GM18511 (cell line): ENCODE data around the gene RNF123.
"Not testable (repeated sequence)": the region's sequence is repeated elsewhere in the genome, so short reads cannot be mapped to it uniquely, and the experiment has no call there.

ENCODE experiments used
- ATAC-seq: cut with Tn5 transposase; IDR thresholded peaks from one replicate; pipeline ENCODE4 v1.9.1; 2021; ENCODE audit warnings: mild to moderate bottlenecking, moderate library complexity; ENCODE audit not compliant: unreplicated experiment

RNF123 gene

DNA sequence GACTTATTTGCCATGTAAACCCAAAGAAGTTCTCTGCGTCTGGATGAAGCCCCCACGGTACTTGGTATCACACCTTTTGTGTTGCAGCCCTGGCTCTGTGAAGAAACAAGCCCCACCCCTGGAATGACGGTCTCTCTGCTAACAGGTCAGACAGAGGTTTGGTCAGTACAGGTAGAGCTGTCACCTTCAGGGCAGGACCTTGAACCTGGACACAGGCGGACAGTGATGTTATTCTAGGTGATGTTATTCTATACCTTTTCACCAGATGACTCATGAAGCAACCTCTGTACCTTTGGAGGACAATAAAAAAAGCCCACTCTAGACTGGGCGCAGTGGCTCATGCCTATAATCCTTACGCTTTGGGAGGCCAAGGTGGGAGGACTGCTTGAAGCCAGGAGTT is 45.4 kb downstream of the RNF123 start:
- no peak for ATAC-seq

DNA sequence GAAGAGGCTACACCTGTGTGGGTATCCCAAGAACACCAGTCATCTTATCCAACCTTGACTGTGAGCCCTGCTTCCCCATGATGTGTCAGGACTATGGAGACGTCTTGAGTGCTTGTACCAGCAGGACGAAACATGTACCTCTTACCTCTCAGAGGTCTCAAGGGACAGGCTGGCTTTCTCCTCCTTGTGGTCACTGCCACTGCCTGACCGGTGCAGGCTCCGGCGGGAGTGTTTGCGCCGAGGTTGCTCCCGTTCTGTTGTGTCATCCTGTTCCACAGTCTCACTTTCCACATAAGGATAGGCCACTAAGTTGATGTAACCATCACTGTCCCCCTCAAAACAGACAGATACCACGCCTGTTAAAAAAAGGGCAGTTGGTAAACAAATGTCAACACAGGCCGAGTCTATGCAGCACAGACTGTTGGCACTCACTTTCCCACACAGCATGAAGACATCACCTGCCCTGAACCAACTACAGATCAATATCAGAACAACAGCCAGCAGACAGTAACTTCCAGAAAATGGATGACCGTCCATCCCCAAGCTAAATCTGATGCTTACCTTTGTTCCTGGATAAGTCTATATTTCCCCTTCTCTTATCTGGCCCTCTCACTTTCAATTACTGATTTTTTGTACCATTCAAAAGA is 48.8 kb downstream of the RNF123 start:
- no peak for ATAC-seq

DNA sequence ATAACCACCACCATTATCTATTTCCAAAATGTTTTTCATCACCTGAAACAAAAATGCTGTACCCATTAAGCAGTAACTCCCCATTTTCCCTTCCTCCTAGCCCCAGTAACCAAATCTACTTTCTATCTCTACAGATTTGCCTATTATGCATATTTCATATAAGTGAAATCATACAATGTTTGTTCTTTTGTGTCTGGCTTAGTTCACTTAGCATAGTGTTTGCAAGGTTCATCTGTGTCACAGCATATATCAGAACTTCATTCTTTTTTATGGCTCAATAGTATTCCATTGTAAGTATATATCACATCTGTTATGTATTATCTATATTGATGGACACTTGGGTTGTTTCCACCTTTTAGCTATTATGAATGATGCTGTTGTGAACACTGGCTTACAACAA is 51.1 kb downstream of the RNF123 start:
- no peak for ATAC-seq

DNA sequence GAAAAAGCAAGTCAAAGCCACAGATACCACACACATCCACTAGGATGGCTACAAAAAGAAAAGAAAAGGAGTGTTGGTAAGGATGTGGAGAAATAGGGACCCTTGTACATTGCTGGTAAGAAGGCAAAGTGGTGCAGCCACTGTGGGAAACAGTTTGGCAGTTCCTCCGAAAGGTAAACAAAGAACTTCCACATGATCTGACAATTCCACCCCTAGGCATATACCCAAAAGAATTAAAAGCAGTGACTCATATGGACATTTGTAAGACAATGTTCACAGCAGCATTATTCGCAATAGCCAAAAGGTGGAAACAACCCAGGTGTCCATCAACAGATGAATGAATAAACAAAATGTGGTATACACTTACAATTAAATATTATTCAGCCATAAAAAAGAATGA is 56.6 kb downstream of the RNF123 start:
- ATAC-seq, result no peak

DNA sequence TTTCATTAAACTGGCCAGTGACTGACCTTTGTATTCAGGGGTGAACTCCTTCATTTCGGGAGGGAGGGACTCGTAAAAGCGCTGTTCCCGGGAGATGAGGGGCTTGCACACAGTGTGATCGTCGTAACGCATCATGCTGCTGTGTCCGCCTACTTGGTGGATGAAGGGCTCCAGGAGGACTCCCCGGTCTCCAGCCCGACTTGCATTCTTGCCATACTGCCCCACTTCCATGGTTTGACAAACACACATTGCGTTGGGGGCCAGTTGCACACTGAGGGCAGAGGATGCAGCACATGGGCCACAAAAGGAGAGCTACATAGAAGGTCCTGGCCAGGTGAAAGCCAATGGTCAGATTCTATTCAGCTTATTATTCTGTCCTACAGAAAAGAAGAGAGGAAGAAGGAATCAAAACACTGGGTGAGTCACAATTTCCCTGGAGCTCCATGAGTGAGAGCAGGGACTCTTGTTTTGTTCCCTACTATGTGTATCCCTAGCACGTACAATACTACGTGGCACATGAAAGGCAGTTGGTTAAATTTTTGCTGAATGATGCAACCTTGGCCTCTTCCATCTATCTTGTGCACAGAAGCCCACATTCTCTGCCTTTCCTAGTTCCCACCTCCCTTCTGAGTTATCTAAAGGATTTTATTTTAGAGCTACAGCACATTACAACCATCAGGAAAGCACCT is 58.6 kb downstream of the RNF123 start:
- no peak for ATAC-seq

DNA sequence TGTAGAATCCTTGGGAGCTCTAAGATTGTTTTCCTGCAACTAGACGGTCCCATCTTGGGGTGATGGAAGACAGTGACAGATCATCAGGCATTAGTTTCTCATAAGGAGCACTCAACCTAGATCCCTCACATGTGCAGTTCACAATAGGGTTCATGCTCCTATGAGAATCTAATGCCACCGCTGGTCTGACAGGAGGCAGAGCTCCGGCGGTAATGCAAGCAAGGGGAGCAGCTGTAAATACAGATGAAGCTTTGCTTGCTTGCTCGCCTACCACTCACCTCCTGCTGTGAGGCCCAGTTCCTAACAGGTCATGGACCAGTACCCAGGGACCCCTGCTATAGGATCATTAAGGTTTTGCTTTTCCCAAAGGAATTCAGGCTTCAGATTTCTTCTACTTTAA is 59.5 kb downstream of the RNF123 start:
- ATAC-seq, result not testable (repeated sequence)

DNA sequence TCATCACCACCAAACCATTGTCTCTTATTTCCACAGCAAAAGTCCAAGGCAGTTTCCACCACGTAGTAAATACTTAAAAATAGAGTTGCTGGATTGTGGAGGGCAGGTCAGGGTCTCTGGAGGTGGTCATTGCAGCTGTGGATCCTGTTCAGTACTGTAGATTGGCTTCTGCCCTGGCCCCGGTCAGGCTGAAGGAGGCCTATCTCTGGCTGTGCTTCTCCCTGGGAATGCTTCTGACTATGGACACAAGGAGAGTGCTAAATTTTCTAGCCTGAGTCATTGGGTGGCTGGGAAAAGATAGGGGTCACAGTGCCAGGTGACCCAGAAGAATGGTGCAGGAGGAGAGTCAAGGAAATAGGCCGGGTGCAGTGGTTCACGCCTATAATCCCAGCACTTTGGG is 60.7 kb downstream of the RNF123 start:
- ATAC-seq, result no peak

DNA sequence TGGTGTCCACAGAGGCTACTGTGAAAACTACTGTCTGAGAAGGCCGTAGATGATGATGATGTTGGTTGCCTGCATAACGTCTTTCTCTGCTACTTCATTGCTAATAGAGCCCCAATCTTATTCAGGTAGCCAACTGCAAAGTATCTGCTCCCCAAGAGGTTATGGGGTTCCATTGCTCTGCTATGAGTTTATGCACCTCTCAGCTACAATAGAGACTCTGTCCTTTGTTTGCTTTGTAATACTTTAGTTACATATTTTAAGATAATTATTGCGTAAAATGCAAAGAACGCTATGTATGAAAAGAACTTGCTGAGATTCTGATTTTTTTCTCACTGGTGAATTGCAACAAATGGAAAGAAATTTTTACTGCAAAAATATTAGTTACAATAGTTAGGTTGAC is 62.1 kb downstream of the RNF123 start:
- ATAC-seq, result no peak

DNA sequence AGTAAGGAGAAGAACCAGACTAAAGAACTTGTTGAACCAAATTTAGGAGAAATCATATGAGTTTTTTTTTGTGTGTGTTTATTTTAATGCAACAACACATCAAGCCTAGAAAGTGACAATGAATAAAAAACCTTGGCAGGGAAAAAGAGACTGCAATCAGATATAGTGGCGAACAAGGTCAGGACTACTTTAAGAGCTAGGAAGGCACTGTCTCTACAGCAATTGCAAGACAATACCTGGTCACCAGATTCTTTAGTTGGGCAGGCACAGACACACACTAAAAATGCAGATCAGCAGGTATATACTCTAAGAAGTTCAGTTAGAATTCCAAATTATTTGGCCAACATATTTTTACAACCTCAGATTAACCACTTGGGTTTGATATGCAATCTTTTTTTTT is 65.2 kb downstream of the RNF123 start:
- ATAC-seq, result no peak

DNA sequence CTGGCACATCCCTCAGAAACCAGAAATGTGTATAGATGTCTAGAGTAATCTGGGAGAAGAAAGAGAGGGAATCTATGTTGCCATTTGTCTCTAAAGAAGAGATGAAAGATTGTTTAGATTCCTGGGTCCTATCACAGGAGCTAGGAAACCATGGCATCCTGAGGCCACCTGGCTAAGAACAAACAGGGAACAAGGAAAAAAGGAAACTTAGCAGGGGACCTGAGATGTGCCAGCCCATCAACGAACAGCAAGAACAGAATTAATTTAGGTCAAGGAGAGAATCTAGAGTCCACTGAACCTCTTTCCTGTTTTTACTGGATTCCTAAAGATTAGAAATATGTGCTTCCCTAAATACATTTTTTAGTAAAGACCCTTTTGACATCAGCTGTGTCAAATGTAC is 66.7 kb downstream of the RNF123 start:
- no peak for ATAC-seq

DNA sequence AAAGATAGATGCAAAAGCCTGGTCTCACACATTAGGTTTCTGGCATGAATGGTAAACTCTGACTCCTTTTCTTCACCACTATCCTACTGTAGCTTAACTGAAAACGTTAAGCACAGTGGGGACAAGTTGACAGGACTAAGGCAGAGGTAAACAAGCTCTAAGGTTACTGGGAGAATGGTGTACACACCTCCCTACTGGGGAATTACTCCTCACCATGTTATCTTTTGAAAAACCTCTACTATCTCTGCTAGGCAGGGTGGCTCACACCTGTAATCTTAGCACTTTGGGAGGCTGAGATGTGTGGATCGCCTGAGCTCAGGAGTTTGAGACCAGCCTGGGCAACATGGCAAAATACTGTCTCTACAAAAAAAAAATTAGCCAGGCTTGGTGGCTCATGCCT is 67.8 kb downstream of the RNF123 start:
- no peak for ATAC-seq

DNA sequence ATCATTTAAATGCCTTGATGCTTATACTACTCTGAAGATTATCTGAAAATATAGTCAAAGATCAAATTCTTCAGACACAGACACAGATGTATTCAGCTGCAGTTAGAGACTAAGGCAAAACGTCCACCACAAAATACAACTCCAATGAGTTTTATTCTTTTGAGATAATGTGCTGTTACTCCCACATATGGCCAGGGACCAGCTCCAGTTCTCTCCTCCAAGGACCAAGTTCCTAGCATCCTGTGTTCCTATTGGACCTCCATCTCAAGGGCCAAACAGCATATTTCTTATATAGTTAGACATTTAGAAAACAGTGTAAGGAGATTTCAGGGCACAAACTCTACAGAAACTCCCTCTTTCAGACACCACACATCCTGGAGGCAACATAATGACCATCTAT is 69.9 kb downstream of the RNF123 start:
- no peak for ATAC-seq

DNA sequence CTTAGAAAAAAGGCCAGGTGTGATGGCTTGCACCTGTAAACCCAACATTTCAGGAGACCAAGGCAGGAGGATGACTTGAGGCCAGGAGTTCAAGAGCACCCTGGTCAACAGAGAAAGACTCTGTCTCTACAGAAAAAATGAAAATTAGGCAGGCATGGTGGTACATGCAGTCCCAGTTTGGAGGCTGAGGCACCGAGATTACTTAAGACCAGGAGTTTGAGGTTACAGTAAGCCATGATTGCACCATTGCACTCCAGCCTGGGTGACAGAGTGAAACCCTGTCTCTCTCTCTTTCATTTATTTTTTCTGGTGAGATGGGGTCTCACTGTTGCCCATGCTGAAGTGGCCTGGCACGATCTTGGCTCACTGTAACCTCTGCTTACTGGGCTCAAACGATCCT is 72.3 kb downstream of the RNF123 start:
- ATAC-seq, result no peak

DNA sequence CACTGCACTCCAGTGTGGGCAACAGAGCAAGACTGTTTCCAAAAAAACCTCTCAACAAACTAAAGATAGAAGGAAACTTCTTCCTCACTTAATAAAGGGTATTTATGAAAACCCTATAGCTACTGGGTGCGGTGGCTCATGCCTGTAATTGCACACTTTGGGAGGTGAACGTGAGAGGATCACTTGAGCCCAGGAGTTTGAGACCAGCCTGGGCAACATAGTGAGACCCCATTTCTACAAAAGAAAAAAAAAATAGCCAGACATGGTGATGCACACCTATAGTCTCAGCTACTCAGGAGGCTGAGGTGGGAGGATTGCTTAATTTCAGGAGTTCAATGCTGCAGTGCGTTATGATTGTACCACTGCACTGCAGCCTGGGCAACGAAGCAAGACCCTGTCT is 74.6 kb downstream of the RNF123 start:
- no peak for ATAC-seq

DNA sequence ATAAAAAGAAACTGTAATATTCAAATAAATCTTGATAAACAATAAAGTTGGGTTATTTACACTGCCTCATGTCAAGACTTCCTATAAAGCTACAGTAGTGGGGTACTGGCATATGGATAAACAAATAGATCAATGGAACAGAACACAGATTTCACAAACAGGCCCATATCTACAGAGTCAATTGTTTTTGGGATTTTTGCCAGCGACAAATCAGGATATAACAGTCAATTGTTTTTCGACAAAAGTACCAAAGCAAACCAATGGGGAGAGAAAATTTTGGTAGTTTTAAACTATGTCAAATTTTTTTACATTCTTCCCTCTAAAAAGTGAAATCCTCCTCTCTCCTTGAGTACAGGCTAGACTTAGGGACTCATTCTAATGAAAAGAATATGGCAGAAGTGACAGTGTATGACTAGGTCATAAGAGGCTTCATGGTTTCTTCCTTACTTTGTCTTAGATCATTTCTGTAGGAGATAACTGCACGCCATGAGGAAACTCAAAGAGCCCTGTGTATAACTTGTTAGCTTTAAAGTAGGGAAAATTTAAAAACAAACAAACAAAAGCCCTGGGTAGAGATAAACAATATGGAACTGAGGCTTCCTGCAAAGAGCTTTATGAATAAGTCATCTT is 80.0 kb downstream of the RNF123 start:
- no peak for ATAC-seq

DNA sequence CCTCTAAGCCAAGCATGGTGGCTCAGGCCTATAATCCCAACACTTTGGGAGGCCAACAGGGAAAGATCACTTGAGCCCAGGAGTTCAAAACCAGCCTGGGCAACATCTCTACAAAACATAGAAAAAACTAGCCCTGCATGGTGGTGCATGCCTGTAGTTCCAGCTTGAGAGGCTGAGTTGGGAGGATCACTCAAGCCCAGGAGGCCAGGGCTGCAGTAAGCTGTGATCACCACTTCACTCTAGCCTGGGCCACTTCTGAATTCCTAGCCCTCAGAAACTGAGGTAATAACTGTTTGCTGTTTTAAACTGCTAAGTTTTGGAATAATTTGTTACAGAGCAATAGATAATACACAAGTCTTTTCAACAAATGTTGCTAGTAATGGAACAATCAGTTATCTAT is 80.6 kb downstream of the RNF123 start:
- ATAC-seq, result no peak
